HG03045 (cell line): ENCODE measurements around the gene ZFAND2B.
"Not testable (repeated sequence)": the region's sequence is repeated elsewhere in the genome, so short reads cannot be mapped to it uniquely, and the experiment has no call there.

ENCODE experiments used
- ATAC-seq: cut with Tn5 transposase; IDR thresholded peaks from one replicate; pipeline ENCODE4 v1.9.1; 2021; ENCODE audit warnings: mild to moderate bottlenecking, moderate library complexity; ENCODE audit not compliant: unreplicated experiment

The ZFAND2B gene

GRCh38 chr2:219175486-219175885 is 31.1 kb upstream of the ZFAND2B start:
- ATAC-seq = no peak

GRCh38 chr2:219175928-219176817 is 30.4 kb upstream of the ZFAND2B start:
- ATAC-seq = peak; percentile 22

- ATAC-seq = peak; percentile 74
Measured at GRCh38 chr2:219176818-219177551, 29.6 kb upstream of the ZFAND2B start, which contains the start of gene CNPPD1. Gene CNPPD1 (minus strand): TSS chr2:219176925. CDS start chr2:219176828, 97 bp downstream.

- ATAC-seq = peak; percentile 44
Measured at GRCh38 chr2:219177552-219178376, 28.8 kb upstream of the ZFAND2B start, which contains the start of gene RETREG2. Gene RETREG2 (plus strand): TSS chr2:219178275. CDS start chr2:219178353, 78 bp downstream.

- ATAC-seq = peak; percentile 14
Measured at GRCh38 chr2:219178377-219179175, 28.0 kb upstream of the ZFAND2B start.

GRCh38 chr2:219179601-219180465 is 26.7 kb upstream of the ZFAND2B start:
- ATAC-seq = no peak

GRCh38 chr2:219180961-219181360 is 25.6 kb upstream of the ZFAND2B start:
- ATAC-seq = no peak

GRCh38 chr2:219181531-219181930 is 25.1 kb upstream of the ZFAND2B start:
- ATAC-seq = no peak

- ATAC-seq = no peak
Measured at GRCh38 chr2:219182331-219183150, 24.0 kb upstream of the ZFAND2B start.

GRCh38 chr2:219183151-219183772 is 23.3 kb upstream of the ZFAND2B start:
- no peak for ATAC-seq

- no peak for ATAC-seq
Measured at GRCh38 chr2:219184121-219184520, 22.5 kb upstream of the ZFAND2B start.

GRCh38 chr2:219186754-219187456 is 19.7 kb upstream of the ZFAND2B start:
- ATAC-seq = no peak

- no peak for ATAC-seq
Measured at GRCh38 chr2:219197388-219197787, 9.2 kb upstream of the ZFAND2B start.

- ATAC-seq = no peak
Measured at GRCh38 chr2:219198974-219199373, 7.6 kb upstream of the ZFAND2B start.

- no peak for ATAC-seq
Measured at GRCh38 chr2:219199470-219200211, 6.9 kb upstream of the ZFAND2B start.

- not testable (repeated sequence) for ATAC-seq
Measured at GRCh38 chr2:219200502-219201326, 5.9 kb upstream of the ZFAND2B start.
